CD8-positive, alpha-beta memory T cell (primary cell): ENCODE data around the gene UST. TPM values are rescaled to one million over a fixed set of nuclear protein-coding genes. Genes with fewer than 3 reads are reported as not detected.
A peak's percentile ranks its signal among the peaks of the same experiment; 100 is the strongest.
"Not testable (repeated sequence)": the region's sequence is repeated elsewhere in the genome, so short reads cannot be mapped to it uniquely, and the experiment has no call there.

Experiments
- CTCF ChIA-PET: fragments of 350-600 bp; sonication (Branson Sonifier 250); formaldehyde crosslinking; loops from one replicate; lab custom pipeline; 2021; ENCODE audit warnings: antibody characterized with exemption; lab: Charles Lee
- POLR2A ChIA-PET: fragments of 350-600 bp; sonication (Branson Sonifier 250); formaldehyde crosslinking; loops from one replicate; lab custom pipeline; 2021; ENCODE audit warnings: antibody characterized with exemption; lab: Charles Lee
- DNase-seq, 5 donors: peaks; one replicate each; pipeline versions ENCODE4 v3.0.0 to v3.0.0-alpha.2; 2020 to 2022; ENCODE audit warnings: mixed read lengths in 1 of 5
- H3K27ac ChIP-seq: one replicate; pipeline ENCODE4 v1.7.0; 2013; ENCODE audit warnings: low read depth, mild to moderate bottlenecking, low read length, moderate library complexity
- H3K27me3 ChIP-seq: 2 replicates; pipeline ENCODE4 v1.7.0; 2013; ENCODE audit warnings: low read length, mild to moderate bottlenecking; ENCODE audit not compliant: insufficient read depth, poor library complexity, severe bottlenecking
- H3K36me3 ChIP-seq: 2 replicates; pipeline ENCODE4 v1.7.0; 2013; ENCODE audit warnings: mild to moderate bottlenecking, low read length, moderate library complexity; ENCODE audit not compliant: insufficient read depth
- H3K4me1 ChIP-seq: 2 replicates; pipeline ENCODE4 v1.7.0; 2013; ENCODE audit warnings: mild to moderate bottlenecking, low read length, moderate library complexity; ENCODE audit not compliant: insufficient read depth
- H3K4me3 ChIP-seq: 2 replicates; pipeline ENCODE4 v1.7.0; 2013; ENCODE audit warnings: mild to moderate bottlenecking, low read length
- H3K9me3 ChIP-seq: 2 replicates; pipeline ENCODE4 v1.7.0; 2013; ENCODE audit warnings: mild to moderate bottlenecking, low read length
- H3K27ac Mint-ChIP-seq, 8 donors: one replicate each; pipeline ENCODE4 v1.8.0; 2020 to 2021; ENCODE audit warnings: mixed read lengths in 8 of 8, mild to moderate bottlenecking in 6 of 8, inconsistent platforms in 3 of 8, moderate library complexity in 3 of 8
- H3K27me3 Mint-ChIP-seq, 2 donors: one replicate each; pipeline ENCODE4 v1.8.0; 2020 to 2021; ENCODE audit warnings: mixed read lengths in 2 of 2, mild to moderate bottlenecking in 1 of 2, moderate library complexity in 1 of 2
- H3K36me3 Mint-ChIP-seq, 3 donors: one replicate each; pipeline ENCODE4 v1.8.0; 2020 to 2021; ENCODE audit warnings: mixed read lengths in 3 of 3, inconsistent platforms in 1 of 3, mild to moderate bottlenecking in 1 of 3
- H3K4me1 Mint-ChIP-seq, 3 donors: one replicate each; pipeline ENCODE4 v1.8.0; 2020 to 2021; ENCODE audit warnings: mixed read lengths in 3 of 3, inconsistent platforms in 1 of 3, mild to moderate bottlenecking in 1 of 3
- H3K4me3 Mint-ChIP-seq, 7 donors: one replicate each; pipeline ENCODE4 v1.8.0; 2020 to 2021; ENCODE audit warnings: mixed read lengths in 7 of 7, mild to moderate bottlenecking in 6 of 7, moderate library complexity in 4 of 7, inconsistent platforms in 2 of 7
- H3K9me3 Mint-ChIP-seq, 5 donors: one replicate each; pipeline ENCODE4 v1.8.0; 2020 to 2022; ENCODE audit warnings: mixed read lengths in 5 of 5, mild to moderate bottlenecking in 3 of 5, moderate library complexity in 2 of 5, inconsistent platforms in 1 of 5
- polyA plus RNA-seq: library from polyadenylated mRNA; unstranded; fragments of 300-500 nt; fragmentation: Illumina TruSeq; gene quantifications from one replicate; pipeline ENCODE4 v1.2.3, GENCODE V29; 2021
- total RNA-seq, 2 experiments: library from RNA; stranded (reverse); gene quantifications; one replicate each; pipeline ENCODE4 v1.2.3, GENCODE V29; 2021

Gene UST
- total and polyA plus RNA-seq, 3 experiments from 2014 or later: 2.4 to 7.8 (median 6.4) TPM

GRCh38 chr6:149035766-149036165, 288.9 kb downstream of the UST start:
- Mint-ChIP-seq H3K4me1 (peaks cover 15 to 52% (median 41%) of the 10 kb centered on the region in 3 donors), H3K9me3 (no peaks in the 10 kb centered on the region), H3K36me3 (peaks cover 0 to 9% (median 7%) of the 10 kb centered on the region in 3 donors), H3K27me3 (peaks cover 0 to 1% of the 10 kb centered on the region in 2 donors), H3K27ac (peak overlapping the region in 1 of 8 donors; percentile 6), H3K4me3 (no peak overlapping the region)
- Histone ChIP-seq H3K4me1 (no peaks in the 10 kb centered on the region), H3K36me3 (no peaks in the 10 kb centered on the region), H3K27ac (no peak overlapping the region), H3K4me3 (no peak overlapping the region), H3K9me3 (no peaks in the 10 kb centered on the region), H3K27me3 (no peaks in the 10 kb centered on the region)
- ChIA-PET POLR2A (no interaction called here), CTCF (interaction anchor here (0.9 to 1.2 kb wide), 2 partner anchors 10 to 396 kb away, joined by 4 to 5 read pairs; no protein-coding TSS in a partner anchor)
- no peak for DNase-seq

GRCh38 chr6:149037051-149037671, 290.3 kb downstream of the UST start:
- peaks cover 8 to 39% (median 27%) of the 10 kb centered on the region in 3 donors for H3K4me1 Mint-ChIP-seq
- no peak for DNase-seq
- H3K4me3 Mint-ChIP-seq: no peak overlapping the region

GRCh38 chr6:149039025-149039424, 292.2 kb downstream of the UST start:
- H3K36me3 ChIP-seq, POLR2A ChIA-PET, H3K9me3 Mint-ChIP-seq, H3K9me3 ChIP-seq, DNase-seq, H3K4me3 ChIP-seq, H3K4me3 Mint-ChIP-seq, H3K27me3 ChIP-seq, H3K27ac Mint-ChIP-seq, H3K4me1 ChIP-seq, H3K27ac ChIP-seq, H3K27me3 Mint-ChIP-seq: not testable (repeated sequence)
- Mint-ChIP-seq H3K4me1 (peaks cover 0 to 21% (median 10%) of the 10 kb centered on the region in 3 donors), H3K36me3 (peaks cover 0 to 12% (median 9%) of the 10 kb centered on the region in 3 donors)
- CTCF ChIA-PET: interaction anchor here (0.8 kb wide), 1 partner anchor 11 kb away, joined by 3 read pairs; no protein-coding TSS in a partner anchor

More at GRCh38 chr6:149037051-149037671, 290.3 kb downstream of the UST start:
- no peaks in the 10 kb centered on the region for H3K36me3 ChIP-seq
- no peak overlapping the region for H3K4me3 ChIP-seq
- H3K9me3 Mint-ChIP-seq: no peaks in the 10 kb centered on the region
- H3K27ac Mint-ChIP-seq: peak overlapping the region in 1 of 8 donors; percentile 67
- no peak overlapping the region for H3K27ac ChIP-seq
- H3K27me3 Mint-ChIP-seq: peaks cover 0 to 1% of the 10 kb centered on the region in 2 donors
- no peaks in the 10 kb centered on the region for H3K4me1 ChIP-seq
- ChIA-PET POLR2A (interaction anchor here (0.6 kb wide), 1 partner anchor 393 kb away, joined by 3 read pairs; no protein-coding TSS in a partner anchor), CTCF (interaction anchor here (0.6 to 1.4 kb wide), 4 partner anchors 9 to 526 kb away, joined by 3 to 5 read pairs (median 4); no protein-coding TSS in a partner anchor)
- no peaks in the 10 kb centered on the region for H3K9me3 ChIP-seq
- no peaks in the 10 kb centered on the region for H3K27me3 ChIP-seq
- peaks cover 0 to 12% (median 7%) of the 10 kb centered on the region in 3 donors for H3K36me3 Mint-ChIP-seq

- H3K4me3 Mint-ChIP-seq: no peak overlapping the region
- H3K27me3 ChIP-seq: no peaks in the 10 kb centered on the region
- peak overlapping the region in 1 of 8 donors; percentile 1 for H3K27ac Mint-ChIP-seq
- H3K36me3 Mint-ChIP-seq: peaks cover 0 to 10% (median 6%) of the 10 kb centered on the region in 3 donors
- no peaks in the 10 kb centered on the region for H3K27me3 Mint-ChIP-seq
- H3K9me3 Mint-ChIP-seq: no peaks in the 10 kb centered on the region
- ChIA-PET POLR2A (interaction anchor here (0.8 kb wide), 1 partner anchor 12 kb away, joined by 3 read pairs; no protein-coding TSS in a partner anchor), CTCF (no interaction called here)
- peaks cover 22 to 46% (median 35%) of the 10 kb centered on the region in 3 donors for H3K4me1 Mint-ChIP-seq
- H3K36me3 ChIP-seq: no peaks in the 10 kb centered on the region
- no peak overlapping the region for H3K4me3 ChIP-seq
- H3K9me3 ChIP-seq: no peaks in the 10 kb centered on the region
- no peak for DNase-seq
- no peak overlapping the region for H3K27ac ChIP-seq
- H3K4me1 ChIP-seq: peaks cover 15% of the 10 kb centered on the region
Observed at GRCh38 chr6:149041953-149042352, 295.1 kb downstream of the UST start.

- no peak overlapping the region for H3K4me3 Mint-ChIP-seq
Observed at GRCh38 chr6:149043476-149044130, 296.8 kb downstream of the UST start.

GRCh38 chr6:149044528-149044927, 297.7 kb downstream of the UST start:
- H3K4me1 Mint-ChIP-seq: peaks cover 30 to 60% (median 43%) of the 10 kb centered on the region in 3 donors

More at GRCh38 chr6:149043476-149044130, 296.8 kb downstream of the UST start:
- Mint-ChIP-seq H3K9me3 (no peaks in the 10 kb centered on the region), H3K27me3 (no peaks in the 10 kb centered on the region), H3K36me3 (peaks cover 0 to 7% (median 6%) of the 10 kb centered on the region in 3 donors), H3K4me1 (peaks cover 30 to 53% (median 39%) of the 10 kb centered on the region in 3 donors), H3K27ac (no peak overlapping the region)
- Histone ChIP-seq H3K27ac (no peak overlapping the region), H3K9me3 (no peaks in the 10 kb centered on the region), H3K27me3 (no peaks in the 10 kb centered on the region), H3K4me1 (peaks cover 22% of the 10 kb centered on the region), H3K4me3 (no peak overlapping the region), H3K36me3 (no peaks in the 10 kb centered on the region)
- no peak for DNase-seq
- ChIA-PET CTCF (interaction anchor here (1.4 to 4.6 kb wide), 4 partner anchors 13 to 389 kb away, joined by 3 to 32 read pairs (median 20); no protein-coding TSS in a partner anchor), POLR2A (no interaction called here)

GRCh38 chr6:149045404-149045803, 298.6 kb downstream of the UST start:
- Mint-ChIP-seq H3K27me3 (no peaks in the 10 kb centered on the region), H3K4me3 (peak overlapping the region in 2 of 7 donors; percentile 9 to 30), H3K36me3 (peaks cover 0 to 7% (median 3%) of the 10 kb centered on the region in 3 donors), H3K4me1 (peaks cover 30 to 59% (median 43%) of the 10 kb centered on the region in 3 donors), H3K9me3 (no peaks in the 10 kb centered on the region), H3K27ac (peak overlapping the region in 2 of 8 donors; percentile 19 to 60)
- H3K27ac ChIP-seq: no peak overlapping the region
- H3K4me1 ChIP-seq: peaks cover 22% of the 10 kb centered on the region
- no peaks in the 10 kb centered on the region for H3K27me3 ChIP-seq
- H3K4me3 ChIP-seq: no peak overlapping the region
- H3K36me3 ChIP-seq: no peaks in the 10 kb centered on the region
- POLR2A ChIA-PET: interaction anchor here (1.1 to 1.3 kb wide), 2 partner anchors 13 to 15 kb away, joined by 3 to 5 read pairs; no protein-coding TSS in a partner anchor
- DNase-seq: no peak
- CTCF ChIA-PET: interaction anchor here (0.9 to 4.6 kb wide), 13 partner anchors 9 to 387 kb away, joined by 3 to 32 read pairs (median 4); no protein-coding TSS in a partner anchor
- H3K9me3 ChIP-seq: no peaks in the 10 kb centered on the region

More at GRCh38 chr6:149044528-149044927, 297.7 kb downstream of the UST start:
- Histone ChIP-seq H3K4me3 (no peak overlapping the region), H3K36me3 (no peaks in the 10 kb centered on the region), H3K27ac (no peak overlapping the region), H3K4me1 (peaks cover 22% of the 10 kb centered on the region), H3K27me3 (no peaks in the 10 kb centered on the region), H3K9me3 (no peaks in the 10 kb centered on the region)
- CTCF ChIA-PET: interaction anchor here (1.1 to 4.6 kb wide), 7 partner anchors 9 to 388 kb away, joined by 3 to 32 read pairs (median 9); no protein-coding TSS in a partner anchor
- Mint-ChIP-seq H3K4me3 (no peak overlapping the region), H3K36me3 (peaks cover 0 to 8% (median 6%) of the 10 kb centered on the region in 3 donors), H3K27me3 (no peaks in the 10 kb centered on the region), H3K9me3 (no peaks in the 10 kb centered on the region), H3K27ac (peak overlapping the region in 4 of 8 donors; percentile 6 to 66 (median 43))
- POLR2A ChIA-PET: interaction anchor here (1.3 kb wide), 1 partner anchor 16 kb away, joined by 5 read pairs; no protein-coding TSS in a partner anchor
- DNase-seq: no peak
